ENCODE data around the gene EBNA1BP2. TPM values are rescaled to one million over a fixed set of nuclear protein-coding genes. Genes with fewer than 3 reads are reported as not detected.
"Not testable (repeated sequence)": the region's sequence is repeated elsewhere in the genome, so short reads cannot be mapped to it uniquely, and the experiment has no call there.

EBNA1BP2 gene
- total RNA-seq, 1 donor = 91.5 TPM

DNA sequence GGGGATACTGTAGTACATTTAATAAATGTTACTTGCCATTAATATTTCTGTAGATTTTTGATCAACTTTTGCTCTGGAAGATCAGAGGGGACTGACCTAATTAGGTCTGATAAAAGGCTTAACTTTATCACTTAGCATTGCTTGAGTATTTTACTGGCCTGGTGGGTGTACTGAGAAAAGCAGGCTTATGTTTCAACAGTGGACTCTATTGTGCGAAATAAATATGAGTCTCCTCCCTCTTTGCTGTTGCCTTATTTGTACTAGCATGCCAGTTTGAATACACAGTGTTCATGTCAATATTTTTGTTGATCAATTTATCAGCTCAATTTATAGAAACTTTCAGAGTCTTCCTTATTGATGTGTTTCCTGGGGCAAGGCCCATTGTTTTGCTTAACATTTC is 49.1 kb downstream of the EBNA1BP2 start:
- DNase-seq (ENCODE audit: low read depth) = no peak
- H3K4me3 ChIP-seq (ENCODE audit: low read depth, low read length) = no peak overlapping the region
- TF ChIP-seq, protein P1, sequence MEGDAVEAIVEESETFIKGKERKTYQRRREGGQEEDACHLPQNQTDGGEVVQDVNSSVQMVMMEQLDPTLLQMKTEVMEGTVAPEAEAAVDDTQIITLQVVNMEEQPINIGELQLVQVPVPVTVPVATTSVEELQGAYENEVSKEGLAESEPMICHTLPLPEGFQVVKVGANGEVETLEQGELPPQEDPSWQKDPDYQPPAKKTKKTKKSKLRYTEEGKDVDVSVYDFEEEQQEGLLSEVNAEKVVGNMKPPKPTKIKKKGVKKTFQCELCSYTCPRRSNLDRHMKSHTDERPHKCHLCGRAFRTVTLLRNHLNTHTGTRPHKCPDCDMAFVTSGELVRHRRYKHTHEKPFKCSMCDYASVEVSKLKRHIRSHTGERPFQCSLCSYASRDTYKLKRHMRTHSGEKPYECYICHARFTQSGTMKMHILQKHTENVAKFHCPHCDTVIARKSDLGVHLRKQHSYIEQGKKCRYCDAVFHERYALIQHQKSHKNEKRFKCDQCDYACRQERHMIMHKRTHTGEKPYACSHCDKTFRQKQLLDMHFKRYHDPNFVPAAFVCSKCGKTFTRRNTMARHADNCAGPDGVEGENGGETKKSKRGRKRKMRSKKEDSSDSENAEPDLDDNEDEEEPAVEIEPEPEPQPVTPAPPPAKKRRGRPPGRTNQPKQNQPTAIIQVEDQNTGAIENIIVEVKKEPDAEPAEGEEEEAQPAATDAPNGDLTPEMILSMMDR (IDR thresholded peaks at IDR 0.05; ENCODE audit: insufficient read depth, low read depth, low read length) = no peak

DNA sequence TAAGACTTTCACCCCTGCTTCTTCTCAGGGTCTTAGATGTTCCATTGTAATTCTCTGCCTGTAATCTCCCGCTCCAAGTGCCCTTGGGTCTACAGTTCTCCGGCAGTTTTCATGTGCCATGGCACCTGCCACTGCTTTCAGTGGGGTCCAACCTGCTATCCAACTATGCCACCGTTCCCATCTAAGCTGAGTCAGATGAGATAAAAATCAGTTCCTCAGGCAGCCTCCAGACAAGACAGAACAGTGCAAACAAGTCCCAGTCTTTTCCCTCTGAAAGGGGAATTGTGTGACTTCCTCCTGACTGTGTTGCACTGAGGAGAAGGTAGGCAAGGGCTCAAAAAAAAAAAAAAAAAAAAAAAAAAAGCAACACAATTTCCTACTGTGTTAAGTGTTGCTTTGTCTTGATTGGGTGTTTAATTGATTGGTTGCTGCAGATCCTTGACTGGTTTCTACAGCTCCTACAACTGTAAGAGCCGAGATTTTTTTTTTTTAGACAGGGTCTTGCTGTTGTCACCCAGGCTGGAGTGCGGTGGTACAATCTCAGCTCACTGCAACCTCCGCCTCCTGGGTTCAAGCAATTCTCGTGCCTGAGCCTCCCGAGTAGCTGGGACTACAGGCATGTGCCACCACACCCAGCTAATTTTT is 50.7 kb downstream of the EBNA1BP2 start:
- TF ChIP-seq, protein P1 (IDR thresholded peaks at IDR 0.05; ENCODE audit: insufficient read depth, low read depth, low read length) = no peak
- no peak for DNase-seq (ENCODE audit: low read depth)
- H3K4me3 ChIP-seq (ENCODE audit: low read depth, low read length) = peak overlapping the region; percentile 56

DNA sequence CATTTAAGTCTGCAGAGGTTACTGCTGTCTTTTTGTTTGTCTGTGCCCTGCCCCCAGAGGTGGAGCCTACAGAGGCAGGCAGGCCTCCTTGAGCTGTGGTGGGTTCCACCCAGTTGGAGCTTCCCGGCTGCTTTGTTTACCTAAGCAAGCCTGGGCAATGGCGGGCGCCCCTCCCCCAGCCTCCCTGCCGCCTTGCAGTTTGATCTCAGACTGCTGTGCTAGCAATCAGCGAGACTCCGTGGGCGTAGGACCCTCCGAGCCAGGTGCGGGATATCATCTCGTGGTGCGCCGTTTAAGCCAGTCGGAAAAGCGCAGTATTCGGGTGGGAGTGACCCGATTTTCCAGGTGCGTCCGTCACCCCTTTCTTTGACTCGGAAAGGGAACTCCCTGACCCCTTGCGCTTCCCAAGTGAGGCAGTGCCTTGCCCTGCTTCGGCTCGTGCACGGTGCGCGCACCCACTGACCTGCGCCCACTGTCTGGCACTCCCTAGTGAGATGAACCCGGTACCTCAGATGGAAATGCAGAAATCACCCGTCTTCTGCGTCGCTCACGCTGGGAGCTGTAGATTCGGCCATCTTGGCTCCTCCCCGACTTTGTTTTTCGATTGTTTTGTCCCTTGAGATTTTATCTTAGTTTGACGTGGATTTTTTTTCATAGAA is 52.0 kb downstream of the EBNA1BP2 start:
- H3K4me3 ChIP-seq (ENCODE audit: low read depth, low read length) = peak overlapping the region; percentile 56
- not testable (repeated sequence) for DNase-seq (ENCODE audit: low read depth)

Small RNA genes lying within 50 kb of the gene (small RNA-seq; reads per million reads assigned to genes)
- not detected for gene RNA5SP46

Other genes starting within 250 kb of the EBNA1BP2 start
- gene SLC2A1, start 213.4 kb downstream of the EBNA1BP2 start, total RNA-seq = 90.8 and 118 TPM in 2 replicates
- gene CFAP57, start within 50 bp of the EBNA1BP2 start, total RNA-seq = under 0.01 TPM in 2 replicates
- under 0.01 TPM in 1 of 2 replicates, not detected in the other for gene TMEM125, start 97.7 kb upstream of the EBNA1BP2 start, total RNA-seq
- gene C1orf210, start 113.3 kb upstream of the EBNA1BP2 start, total RNA-seq = not detected in 2 replicates
- gene TIE1, start 128.7 kb upstream of the EBNA1BP2 start, total RNA-seq = under 0.01 TPM in 2 replicates
- not detected in 2 replicates for gene MPL, start 165.5 kb upstream of the EBNA1BP2 start, total RNA-seq
- gene CDC20, start 186.7 kb upstream of the EBNA1BP2 start, total RNA-seq = 34.8 and 51.8 TPM in 2 replicates
- gene ELOVL1, start 195.7 kb upstream of the EBNA1BP2 start, total RNA-seq = 43.2 and 51.0 TPM in 2 replicates
- 69.3 and 79.5 TPM in 2 replicates for gene MED8, start 217.5 kb upstream of the EBNA1BP2 start, total RNA-seq
- 35.4 and 38.7 TPM in 2 replicates for gene SZT2, start 217.6 kb upstream of the EBNA1BP2 start, total RNA-seq

All from fibroblast of villous mesenchyme (primary cell).